GM12875 (cell line): ENCODE results near the gene CHST5.
"Not testable (repeated sequence)": the region's sequence is repeated elsewhere in the genome, so short reads cannot be mapped to it uniquely, and the experiment has no call there.

Experiments used
- H3K4me3 ChIP-seq: one replicate; pipeline ENCODE4 v1.5.1; 2011; ENCODE audit warnings: low read depth, low read length, control low read depth
- TF ChIP-seq, protein P1 (sequence below): IDR thresholded peaks from 2 replicates; pipeline ENCODE4 v1.5.1; 2011; ENCODE audit warnings: low read depth, mild to moderate bottlenecking, control low read depth, inconsistent platforms, low read length, moderate library complexity, borderline replicate concordance; ENCODE audit not compliant: insufficient read depth

The CHST5 gene

GRCh38 chr16:75550211-75550662 lies 14.3 kb upstream of the CHST5 start:
- TF ChIP-seq, protein P1, sequence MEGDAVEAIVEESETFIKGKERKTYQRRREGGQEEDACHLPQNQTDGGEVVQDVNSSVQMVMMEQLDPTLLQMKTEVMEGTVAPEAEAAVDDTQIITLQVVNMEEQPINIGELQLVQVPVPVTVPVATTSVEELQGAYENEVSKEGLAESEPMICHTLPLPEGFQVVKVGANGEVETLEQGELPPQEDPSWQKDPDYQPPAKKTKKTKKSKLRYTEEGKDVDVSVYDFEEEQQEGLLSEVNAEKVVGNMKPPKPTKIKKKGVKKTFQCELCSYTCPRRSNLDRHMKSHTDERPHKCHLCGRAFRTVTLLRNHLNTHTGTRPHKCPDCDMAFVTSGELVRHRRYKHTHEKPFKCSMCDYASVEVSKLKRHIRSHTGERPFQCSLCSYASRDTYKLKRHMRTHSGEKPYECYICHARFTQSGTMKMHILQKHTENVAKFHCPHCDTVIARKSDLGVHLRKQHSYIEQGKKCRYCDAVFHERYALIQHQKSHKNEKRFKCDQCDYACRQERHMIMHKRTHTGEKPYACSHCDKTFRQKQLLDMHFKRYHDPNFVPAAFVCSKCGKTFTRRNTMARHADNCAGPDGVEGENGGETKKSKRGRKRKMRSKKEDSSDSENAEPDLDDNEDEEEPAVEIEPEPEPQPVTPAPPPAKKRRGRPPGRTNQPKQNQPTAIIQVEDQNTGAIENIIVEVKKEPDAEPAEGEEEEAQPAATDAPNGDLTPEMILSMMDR, result peak; percentile 73
- no peak overlapping the region for H3K4me3 ChIP-seq

- H3K4me3 ChIP-seq, result not testable (repeated sequence)
These were observed 12.5 kb upstream of the CHST5 start for GRCh38 chr16:75548456-75548855.

DNA sequence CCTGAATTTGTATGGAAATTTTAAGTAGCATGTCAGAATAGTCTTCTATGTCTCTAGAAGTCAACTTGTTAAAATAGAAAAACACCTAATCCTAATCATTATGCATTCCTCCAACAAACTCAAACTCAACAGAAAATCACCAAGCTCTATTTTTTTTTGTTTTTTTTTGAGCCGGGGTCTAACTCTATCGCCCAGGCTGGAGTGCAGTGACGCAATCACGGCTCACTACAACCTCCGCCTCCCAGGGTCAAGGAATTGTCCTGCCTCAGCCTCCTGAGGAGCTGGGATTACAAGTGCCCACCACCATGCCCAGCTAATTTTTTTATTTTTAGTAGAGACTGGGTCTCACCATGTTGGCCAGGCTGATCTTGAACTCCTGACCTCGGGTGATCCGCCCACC lies 10.4 kb upstream of the CHST5 start:
- TF ChIP-seq, protein P1, result no peak
- H3K4me3 ChIP-seq, result no peak overlapping the region

- H3K4me3 ChIP-seq, result not testable (repeated sequence)
These were observed 10.0 kb upstream of the CHST5 start for GRCh38 chr16:75545879-75546278.

DNA sequence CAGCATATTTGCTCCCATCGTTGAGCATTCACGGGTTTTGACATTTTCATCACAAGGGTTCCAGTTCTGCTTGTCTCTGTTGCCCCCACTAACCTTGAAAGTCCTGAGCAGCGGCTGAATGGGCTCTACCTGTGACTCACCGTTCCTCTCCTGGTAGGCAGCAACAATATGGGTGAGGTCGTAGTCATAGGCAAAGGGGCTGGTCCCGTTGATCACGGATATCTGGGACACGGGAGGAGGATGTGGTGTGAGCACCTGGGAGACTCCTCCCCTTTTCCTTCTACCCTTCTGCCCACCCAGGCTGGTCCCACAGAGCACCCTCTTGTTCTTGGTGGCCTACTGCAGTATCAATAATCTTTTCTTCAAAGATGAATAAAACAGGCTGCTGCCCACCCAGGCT lies 6.6 kb upstream of the CHST5 start:
- H3K4me3 ChIP-seq, result not testable (repeated sequence)

DNA sequence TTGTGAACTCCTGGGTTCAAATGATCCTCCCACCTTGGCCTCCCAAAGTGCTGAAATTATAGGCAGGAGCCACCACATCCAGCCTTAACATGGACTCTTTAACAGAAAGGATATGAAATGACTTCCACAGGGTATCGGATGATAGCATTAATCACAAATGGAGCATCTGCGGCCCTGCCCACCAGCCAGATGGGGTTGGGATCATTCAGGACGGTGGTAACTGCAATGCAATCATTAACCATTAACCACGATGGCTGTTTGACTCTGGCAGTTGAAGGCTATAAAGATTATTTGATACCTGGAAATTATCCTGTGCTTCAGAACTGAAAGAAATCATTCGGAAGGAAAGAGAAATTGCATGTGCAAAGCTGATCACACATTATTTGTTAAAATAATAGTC lies 5.3 kb upstream of the CHST5 start:
- H3K4me3 ChIP-seq, result no peak overlapping the region
- TF ChIP-seq, protein P1, result no peak

- not testable (repeated sequence) for H3K4me3 ChIP-seq
These were observed 3.1 kb upstream of the CHST5 start for GRCh38 chr16:75538882-75539565.

DNA sequence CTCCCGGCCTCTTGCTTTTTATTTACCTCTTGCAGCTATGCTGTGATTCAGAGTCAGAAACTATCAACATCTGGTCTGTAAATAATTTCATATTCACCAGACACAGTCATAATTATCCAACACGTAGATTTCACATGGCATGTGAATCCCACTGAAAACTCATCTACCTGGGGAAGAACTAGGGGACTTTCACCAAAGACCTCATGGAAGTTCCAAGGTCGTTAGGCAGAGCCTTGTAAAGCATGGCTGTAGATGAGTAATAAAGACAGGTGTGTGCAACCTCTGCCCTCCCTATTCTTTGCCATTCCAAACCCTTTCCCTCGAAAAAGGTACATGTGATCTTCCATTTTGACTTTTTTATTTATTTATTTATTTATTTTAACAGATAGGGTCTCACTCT lies 1.9 kb upstream of the CHST5 start:
- TF ChIP-seq, protein P1, result no peak
- no peak overlapping the region for H3K4me3 ChIP-seq

GRCh38 chr16:75535211-75535843 lies 581 bp downstream of the CHST5 start:
- TF ChIP-seq, protein P1, result no peak
- no peak overlapping the region for H3K4me3 ChIP-seq
